SK-N-SH (cell line): ENCODE data around the gene RNF121. TPM values are rescaled to one million over a fixed set of nuclear protein-coding genes. Genes with fewer than 3 reads are reported as not detected.

Experiments used
- CTCF ChIA-PET: fragments of 300-600, 350-600 bp; formaldehyde crosslinking; extraction: SDS; loops from one replicate; lab custom pipeline; 2021; lab: Yijun Ruan, JAX
- POLR2A ChIA-PET: fragments of 350-600 bp; sonication (Branson Sonifier 250); formaldehyde crosslinking; extraction: SDS; loops from one replicate; lab custom pipeline; 2020; ENCODE audit warnings: antibody characterized with exemption, inconsistent platforms; lab: Yijun Ruan, JAX
- DNase-seq: peaks from one replicate; pipeline ENCODE4 v3.0.0; 2012
- H2AFZ ChIP-seq: fragments of 200-600 bp; sonication (generic); 2 replicates; pipeline ENCODE4 v1.8.1; 2016; ENCODE audit warnings: antibody characterized with exemption, mild to moderate bottlenecking, low read depth
- H3F3A ChIP-seq: fragments of 200-600 bp; sonication (generic); replicated peaks from 2 replicates; pipeline ENCODE3; 2016; ENCODE audit warnings: antibody characterized with exemption, mild to moderate bottlenecking; ENCODE audit not compliant: insufficient read depth
- H3K27ac ChIP-seq, 2 experiments: fragments of 200-500 bp in 1 of 2; fragments of 200-600 bp in 1 of 2; sonication (Bioruptor generic) in 1 of 2; sonication (generic), shearing (Covaris generic) in 1 of 2; 2 replicates each; pipeline versions ENCODE4 v1.5.1 to v1.6.1; 2014 to 2016; ENCODE audit warnings: low read depth in 2 of 2, inconsistent platforms in 1 of 2, low read length in 1 of 2, mild to moderate bottlenecking in 1 of 2, mixed read lengths in 1 of 2
- H3K27me3 ChIP-seq: fragments of 200-600 bp; sonication (generic), shearing (Covaris generic); 2 replicates; pipeline ENCODE4 v1.6.1; 2016; ENCODE audit warnings: mixed run types; ENCODE audit not compliant: insufficient read depth
- H3K36me3 ChIP-seq, 2 experiments: fragments of 200-500 bp in 1 of 2; fragments of 200-600 bp in 1 of 2; sonication (Bioruptor generic) in 1 of 2; sonication (generic) in 1 of 2; replicated peaks in 1 of 2; 2 replicates each; pipeline versions ENCODE3 to v1.5.1; 2014 to 2016; ENCODE audit warnings: low read length in 1 of 2, mild to moderate bottlenecking in 1 of 2; ENCODE audit not compliant: insufficient read depth in 2 of 2, control insufficient read depth in 1 of 2
- H3K4me1 ChIP-seq, 2 experiments: fragments of 200-500 bp in 1 of 2; fragments of 200-600 bp in 1 of 2; sonication (Bioruptor generic) in 1 of 2; sonication (generic), shearing (Covaris generic) in 1 of 2; 2 replicates each; pipeline versions ENCODE4 v1.5.1 to v1.6.1; 2014 to 2016; ENCODE audit warnings: low read depth in 1 of 2, low read length in 1 of 2, mixed run types in 1 of 2; ENCODE audit not compliant: insufficient read depth in 2 of 2, control insufficient read depth in 1 of 2
- H3K4me2 ChIP-seq: fragments of 200-600 bp; sonication (generic), shearing (Covaris generic); 2 replicates; pipeline ENCODE4 v1.6.1; 2017; ENCODE audit warnings: mixed run types
- H3K4me3 ChIP-seq, 2 experiments: fragments of 200-500 bp in 1 of 2; fragments of 200-600 bp in 1 of 2; sonication (Bioruptor generic) in 1 of 2; sonication (generic), shearing (Covaris generic) in 1 of 2; 2 replicates each; pipeline versions ENCODE4 v1.5.1 to v1.8.1; 2014 to 2016; ENCODE audit warnings: low read depth in 2 of 2, inconsistent platforms in 1 of 2, low read length in 1 of 2, mild to moderate bottlenecking in 1 of 2, mixed read lengths in 1 of 2, moderate library complexity in 1 of 2
- H3K79me2 ChIP-seq: fragments of 200-600 bp; sonication (generic); 2 replicates; pipeline ENCODE4 v1.8.1; 2017; ENCODE audit warnings: mild to moderate bottlenecking; ENCODE audit not compliant: insufficient read depth
- H3K9ac ChIP-seq: fragments of 200-600 bp; sonication (generic); 2 replicates; pipeline ENCODE4 v1.6.1; 2017; ENCODE audit warnings: mixed run types
- H3K9me2 ChIP-seq: fragments of 200-600 bp; sonication (generic); 2 replicates; pipeline ENCODE4 v1.6.1; 2017; ENCODE audit warnings: mixed run types
- H3K9me3 ChIP-seq: fragments of 200-600 bp; sonication (generic); 2 replicates; pipeline ENCODE4 v1.6.1; 2017; ENCODE audit warnings: mixed run types, mild to moderate bottlenecking, moderate library complexity
- H4K20me1 ChIP-seq: fragments of 200-600 bp; sonication (generic); 2 replicates; pipeline ENCODE4 v1.6.1; 2017; ENCODE audit warnings: mild to moderate bottlenecking, mixed run types; ENCODE audit not compliant: insufficient read depth
- CTCF ChIP-seq: fragments of 200-600 bp; sonication (generic); IDR thresholded peaks from 2 replicates; pipeline ENCODE4 v1.6.1; 2017; ENCODE audit warnings: antibody characterized with exemption, mild to moderate bottlenecking, moderate library complexity
- FOSL2 ChIP-seq: IDR thresholded peaks from 2 replicates; pipeline ENCODE4 v1.4.0; 2012; ENCODE audit warnings: low read depth, mild to moderate bottlenecking, moderate library complexity, borderline replicate concordance
- IRF3 ChIP-seq: fragments of 150-350 bp; IDR thresholded peaks from 2 replicates; pipeline ENCODE4 v1.6.1; 2016; ENCODE audit warnings: mild to moderate bottlenecking, low read depth, low read length
- MAX ChIP-seq: IDR thresholded peaks from 2 replicates; pipeline ENCODE4 v1.4.0; 2012; ENCODE audit warnings: low read depth
- REST ChIP-seq: IDR thresholded peaks from 2 replicates; pipeline ENCODE4 v1.6.1; 2012; ENCODE audit warnings: mild to moderate bottlenecking, low read depth, low read length, moderate library complexity
- SMC3 ChIP-seq: IDR thresholded peaks from 2 replicates; pipeline ENCODE4 v1.6.1; 2012; ENCODE audit warnings: low read depth, low read length, improper control_type of control experiment
- TAF1 ChIP-seq: IDR thresholded peaks from 2 replicates; pipeline ENCODE4 v1.6.1; 2012; ENCODE audit warnings: low read depth, mild to moderate bottlenecking, low read length, moderate library complexity, borderline replicate concordance
- TEAD4 ChIP-seq: IDR thresholded peaks from 2 replicates; pipeline ENCODE4 v1.4.0; 2012; ENCODE audit warnings: mild to moderate bottlenecking, borderline replicate concordance; ENCODE audit not compliant: insufficient read depth
- YY1 ChIP-seq: IDR thresholded peaks from 2 replicates; pipeline ENCODE4 v1.4.0; 2012; ENCODE audit warnings: low read depth, mild to moderate bottlenecking
- WGBS: methylation state at CpG from one replicate; pipeline ENCODE4 v1.1.6; 2017; ENCODE audit warnings: low lambda C conversion rate; 5-methylcytosine and 5-hydroxymethylcytosine counted together
- polyA plus RNA-seq, 3 experiments: library from polyadenylated mRNA; depleted of rRNA; stranded (reverse); fragments of >200 nt; gene quantifications; 2 replicates each; pipeline ENCODE4 v1.2.3, GENCODE V29; 2012

The RNF121 gene
- polyA plus RNA-seq, 1 of the 3 experiments (the other 2 are of a cell fraction): 49.5 TPM

GRCh38 chr11:71949034-71949433, 20.2 kb downstream of the RNF121 start (continued):
- TF ChIP-seq CTCF: no peak
- TF ChIP-seq YY1: no peak
- no peak for TF ChIP-seq REST
- TF ChIP-seq FOSL2: no peak
- no peak for TF ChIP-seq SMC3
- no peak for TF ChIP-seq MAX

GRCh38 chr11:71951741-71952310, 23.0 kb downstream of the RNF121 start:
- H4K20me1 ChIP-seq: no peaks in the 10 kb centered on the region
- peaks cover 98% of the 10 kb centered on the region for H3K79me2 ChIP-seq
- no peaks in the 10 kb centered on the region for H3K9me2 ChIP-seq
- H3F3A ChIP-seq: peaks cover 5% of the 10 kb centered on the region
- H3K4me3 ChIP-seq: no peak overlapping the region
- H2AFZ ChIP-seq: no peak overlapping the region
- H3K9ac ChIP-seq: no peak overlapping the region
- no peaks in the 10 kb centered on the region for H3K9me3 ChIP-seq
- CTCF ChIA-PET: interaction anchor here (0.6 to 1.4 kb wide), 3 partner anchors 140 to 480 kb away, joined by 3 to 4 read pairs (median 4); no protein-coding TSS in a partner anchor
- H3K27ac ChIP-seq: no peak overlapping the region
- H3K4me2 ChIP-seq: no peak overlapping the region
- H3K4me1 ChIP-seq: peaks cover 0 to 7% of the 10 kb centered on the region in 2 experiments; a peak in 2 of 4 replicates
- 97% methylated on average over 4 of the region's 4 CpGs for WGBS
- POLR2A ChIA-PET: no interaction called here
- H3K36me3 ChIP-seq: no peaks in the 10 kb centered on the region
- no peaks in the 10 kb centered on the region for H3K27me3 ChIP-seq
- no peak for DNase-seq
- TF ChIP-seq IRF3 (no peak), TEAD4 (no peak), TAF1 (no peak)
- TF ChIP-seq, all 33 proteins: peak for 0
